ENCODE data around the gene DEFB132.

DNA sequence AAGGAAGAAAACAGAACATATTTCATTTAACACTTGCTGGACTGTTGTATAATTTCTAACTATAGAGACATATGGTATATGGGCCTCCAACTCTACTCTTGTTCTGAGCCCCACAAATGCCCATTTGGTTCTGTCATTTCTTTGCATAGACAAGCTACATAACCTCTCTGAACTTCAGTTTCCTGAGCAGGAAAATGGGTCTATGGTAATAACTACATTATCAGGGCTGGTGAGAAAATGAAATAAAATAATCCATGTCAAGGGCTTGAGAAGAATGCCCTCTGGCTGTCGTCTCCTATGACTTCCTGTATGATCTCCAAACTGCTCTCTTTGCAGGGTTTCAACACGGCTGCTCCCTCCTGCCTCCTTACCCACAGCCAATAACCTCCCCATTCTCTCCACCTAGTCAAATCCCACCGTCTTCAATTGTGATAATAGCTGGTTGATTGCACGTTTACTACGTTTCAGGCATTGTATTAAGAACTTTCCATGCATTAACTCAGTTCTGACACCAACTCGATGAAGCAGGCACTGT, 51.8 kb downstream of the DEFB132 start:
- no peak for TF ChIP-seq HDAC2 (IDR thresholded peaks at IDR 0.05)
- TF ChIP-seq POU5F1 (IDR thresholded peaks at IDR 0.05; ENCODE audit: borderline replicate concordance, low read depth, low read length, partially characterized antibody), result no peak
- TF ChIP-seq RFX5 (IDR thresholded peaks at IDR 0.05; ENCODE audit: low read depth, low read length), result no peak
- TF ChIP-seq MCM7 (IDR thresholded peaks at IDR 0.05), result no peak
- TF ChIP-seq CREB1 (IDR thresholded peaks at IDR 0.05), result no peak
- TF ChIP-seq CREB1 (CRISPR knock-in tag; IDR thresholded peaks at IDR 0.05), result no peak
- TF ChIP-seq HCFC1 (IDR thresholded peaks at IDR 0.05; ENCODE audit: low read depth, low read length), result no peak
- TF ChIP-seq, protein P1, sequence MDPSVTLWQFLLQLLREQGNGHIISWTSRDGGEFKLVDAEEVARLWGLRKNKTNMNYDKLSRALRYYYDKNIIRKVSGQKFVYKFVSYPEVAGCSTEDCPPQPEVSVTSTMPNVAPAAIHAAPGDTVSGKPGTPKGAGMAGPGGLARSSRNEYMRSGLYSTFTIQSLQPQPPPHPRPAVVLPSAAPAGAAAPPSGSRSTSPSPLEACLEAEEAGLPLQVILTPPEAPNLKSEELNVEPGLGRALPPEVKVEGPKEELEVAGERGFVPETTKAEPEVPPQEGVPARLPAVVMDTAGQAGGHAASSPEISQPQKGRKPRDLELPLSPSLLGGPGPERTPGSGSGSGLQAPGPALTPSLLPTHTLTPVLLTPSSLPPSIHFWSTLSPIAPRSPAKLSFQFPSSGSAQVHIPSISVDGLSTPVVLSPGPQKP (CRISPR knock-in tag; IDR thresholded peaks at IDR 0.05), result no peak
- TF ChIP-seq LARP7 (IDR thresholded peaks at IDR 0.05), result no peak
- no peak for TF ChIP-seq C11orf30 (IDR thresholded peaks at IDR 0.05; ENCODE audit: low read depth)
- TF ChIP-seq, protein P2, sequence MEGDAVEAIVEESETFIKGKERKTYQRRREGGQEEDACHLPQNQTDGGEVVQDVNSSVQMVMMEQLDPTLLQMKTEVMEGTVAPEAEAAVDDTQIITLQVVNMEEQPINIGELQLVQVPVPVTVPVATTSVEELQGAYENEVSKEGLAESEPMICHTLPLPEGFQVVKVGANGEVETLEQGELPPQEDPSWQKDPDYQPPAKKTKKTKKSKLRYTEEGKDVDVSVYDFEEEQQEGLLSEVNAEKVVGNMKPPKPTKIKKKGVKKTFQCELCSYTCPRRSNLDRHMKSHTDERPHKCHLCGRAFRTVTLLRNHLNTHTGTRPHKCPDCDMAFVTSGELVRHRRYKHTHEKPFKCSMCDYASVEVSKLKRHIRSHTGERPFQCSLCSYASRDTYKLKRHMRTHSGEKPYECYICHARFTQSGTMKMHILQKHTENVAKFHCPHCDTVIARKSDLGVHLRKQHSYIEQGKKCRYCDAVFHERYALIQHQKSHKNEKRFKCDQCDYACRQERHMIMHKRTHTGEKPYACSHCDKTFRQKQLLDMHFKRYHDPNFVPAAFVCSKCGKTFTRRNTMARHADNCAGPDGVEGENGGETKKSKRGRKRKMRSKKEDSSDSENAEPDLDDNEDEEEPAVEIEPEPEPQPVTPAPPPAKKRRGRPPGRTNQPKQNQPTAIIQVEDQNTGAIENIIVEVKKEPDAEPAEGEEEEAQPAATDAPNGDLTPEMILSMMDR (IDR thresholded peaks at IDR 0.05 in 2 of 3, conservative IDR thresholded peaks at IDR 0.05 in 1 of 3; ENCODE audit: insufficient read depth in 2 of 3, low read depth in 1 of 3, low read length in 3 of 3), result no peak
- TF ChIP-seq EZH2 (IDR thresholded peaks at IDR 0.05; ENCODE audit: borderline replicate concordance, low read depth, low read length), result no peak
